Hematopoietic multipotent progenitor cell treated with erythropoietin and hydrocortisone succinate and interleukin-3 and kit ligand, for 4 days (in vitro differentiated cells): ENCODE data around the gene TSPAN9.

Source experiments
- DNase-seq: peaks from one replicate; pipeline ENCODE4 v3.0.0-alpha.2; 2015

Gene TSPAN9

DNA sequence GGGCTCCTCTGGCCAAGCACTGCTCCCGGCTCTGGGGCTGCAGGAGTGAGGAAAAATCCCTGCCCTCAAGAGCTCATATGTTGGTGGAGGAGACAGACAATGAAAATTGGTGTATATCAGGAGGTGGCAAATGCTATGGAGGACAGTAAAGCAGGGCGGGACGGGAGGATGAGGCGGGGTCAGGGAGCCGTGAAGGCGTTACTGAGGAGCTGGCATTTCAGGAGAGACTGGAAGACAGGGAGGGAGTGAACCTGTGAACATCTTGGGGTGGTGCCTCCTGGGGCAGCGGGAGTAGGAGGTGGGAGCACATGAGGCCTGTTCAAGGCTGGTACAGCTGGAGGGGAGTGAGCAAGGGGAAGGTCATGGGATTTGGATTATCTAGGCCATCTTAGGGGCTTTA lies 26.6 kb downstream of the TSPAN9 start:
- no peak for DNase-seq

DNA sequence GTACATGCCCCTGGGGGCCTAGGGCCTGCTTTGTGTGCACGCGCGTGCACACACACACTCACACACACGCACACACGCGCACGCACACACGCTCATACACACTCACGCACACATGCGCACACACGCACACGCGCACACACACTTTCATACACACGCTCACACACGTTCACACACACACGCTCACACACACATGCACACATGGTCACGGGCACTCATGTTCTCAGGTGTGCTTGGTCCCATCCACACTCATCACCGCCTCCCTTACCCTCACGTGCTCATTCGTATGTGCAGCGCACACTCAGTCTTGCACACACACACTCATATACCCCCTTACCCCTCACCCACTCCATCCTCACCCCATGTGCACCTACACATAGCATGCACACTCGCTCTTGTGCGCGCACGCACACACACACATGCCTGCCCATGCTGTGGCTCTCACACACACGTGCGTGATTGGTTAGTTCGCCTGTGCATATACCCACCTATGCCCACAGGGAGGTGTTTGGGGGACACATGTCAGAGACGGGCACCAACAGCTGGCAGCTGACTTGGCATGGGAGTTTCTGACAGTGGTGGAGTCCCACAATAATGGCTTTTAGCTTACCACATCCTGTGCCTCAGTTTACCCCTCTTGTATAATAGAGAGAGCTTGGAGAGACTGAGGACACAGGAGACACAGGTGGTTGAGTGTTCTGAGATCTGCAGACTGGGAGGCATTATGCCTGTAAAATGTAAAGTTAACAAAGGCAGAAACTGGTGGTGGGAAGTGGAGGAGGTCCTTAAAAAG lies 28.7 kb downstream of the TSPAN9 start:
- no peak for DNase-seq

DNA sequence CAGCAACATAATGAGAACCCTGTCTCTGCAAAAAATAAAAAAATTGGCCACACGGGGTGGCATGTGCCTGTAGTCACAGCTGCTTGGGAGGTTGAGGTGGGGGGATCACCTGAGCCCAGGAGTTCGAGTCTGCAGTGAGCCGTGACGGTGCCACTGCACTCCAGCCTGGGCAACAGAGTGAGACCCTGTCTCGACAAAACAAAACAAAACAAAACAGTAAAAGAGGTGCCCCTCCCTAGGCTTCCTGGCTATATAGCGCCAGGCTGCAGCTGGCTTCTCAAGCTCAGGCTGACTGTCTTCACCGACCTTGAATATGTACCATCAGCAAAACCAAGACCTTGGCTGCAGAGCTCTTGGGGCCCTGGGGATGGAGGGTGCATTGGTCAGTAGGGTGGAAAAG lies 29.4 kb downstream of the TSPAN9 start:
- DNase-seq: no peak

DNA sequence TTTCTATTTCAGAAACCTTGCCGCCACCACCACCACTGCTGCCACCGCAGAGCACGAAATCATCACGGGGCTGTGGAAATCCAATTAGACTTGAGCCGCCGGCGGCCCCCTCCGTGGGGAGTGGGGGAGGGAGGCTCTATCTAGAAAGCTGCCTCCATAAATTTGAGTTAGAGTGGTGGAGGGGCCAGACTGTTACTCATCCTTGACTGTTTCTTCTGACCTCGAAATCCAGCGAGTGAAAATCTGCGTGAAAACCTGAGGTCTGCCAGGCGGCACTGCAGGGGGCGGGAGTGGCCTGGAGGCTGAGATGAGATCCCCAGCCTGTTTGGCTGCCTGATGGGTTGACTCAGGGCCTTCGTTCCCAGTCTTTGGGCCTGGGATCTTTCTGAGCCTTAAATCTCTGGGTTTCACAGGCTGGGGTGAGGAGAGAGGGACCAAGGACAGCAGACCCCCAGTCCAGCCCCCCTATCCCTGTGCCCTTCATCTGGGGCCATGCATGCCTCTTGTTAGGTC lies 29.9 kb downstream of the TSPAN9 start:
- no peak for DNase-seq

DNA sequence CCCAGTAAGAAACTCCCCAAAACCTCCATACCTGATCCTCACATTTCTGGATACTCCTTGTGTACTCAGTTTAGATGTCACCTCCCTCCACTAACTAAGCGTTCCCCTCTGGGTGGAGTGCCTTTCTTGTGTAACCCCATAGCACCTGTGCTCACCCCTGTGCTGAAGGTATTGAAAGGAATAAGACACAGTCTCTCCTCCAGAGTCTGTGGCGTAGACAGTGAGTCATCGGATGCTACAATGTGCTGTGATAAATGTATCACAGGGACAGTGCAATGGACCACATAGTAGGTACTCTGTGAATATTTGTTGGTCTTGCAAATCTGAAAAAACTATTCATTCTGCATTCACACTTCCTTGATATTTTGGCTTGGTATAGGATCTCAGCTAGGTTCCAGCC lies 30.8 kb downstream of the TSPAN9 start:
- DNase-seq: no peak

DNA sequence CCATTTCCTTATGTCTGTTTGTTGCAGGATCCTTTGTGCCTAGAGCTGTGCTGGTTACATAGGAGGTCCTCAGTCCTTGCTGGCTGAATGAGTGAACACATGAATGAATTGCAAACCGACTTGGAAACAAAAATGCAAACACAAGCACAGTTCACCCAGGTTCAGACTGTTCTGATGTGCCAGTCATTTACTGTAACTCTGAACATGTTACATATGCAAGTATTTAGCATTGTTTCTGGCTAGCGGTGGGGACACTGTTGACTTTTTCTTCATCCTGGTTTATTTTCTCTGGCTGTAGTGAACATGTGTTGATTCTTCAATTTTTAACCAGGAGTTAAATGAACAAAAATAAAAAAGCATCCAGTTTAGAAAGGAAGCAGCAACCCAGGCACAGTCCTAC lies 33.4 kb downstream of the TSPAN9 start:
- DNase-seq: no peak

DNA sequence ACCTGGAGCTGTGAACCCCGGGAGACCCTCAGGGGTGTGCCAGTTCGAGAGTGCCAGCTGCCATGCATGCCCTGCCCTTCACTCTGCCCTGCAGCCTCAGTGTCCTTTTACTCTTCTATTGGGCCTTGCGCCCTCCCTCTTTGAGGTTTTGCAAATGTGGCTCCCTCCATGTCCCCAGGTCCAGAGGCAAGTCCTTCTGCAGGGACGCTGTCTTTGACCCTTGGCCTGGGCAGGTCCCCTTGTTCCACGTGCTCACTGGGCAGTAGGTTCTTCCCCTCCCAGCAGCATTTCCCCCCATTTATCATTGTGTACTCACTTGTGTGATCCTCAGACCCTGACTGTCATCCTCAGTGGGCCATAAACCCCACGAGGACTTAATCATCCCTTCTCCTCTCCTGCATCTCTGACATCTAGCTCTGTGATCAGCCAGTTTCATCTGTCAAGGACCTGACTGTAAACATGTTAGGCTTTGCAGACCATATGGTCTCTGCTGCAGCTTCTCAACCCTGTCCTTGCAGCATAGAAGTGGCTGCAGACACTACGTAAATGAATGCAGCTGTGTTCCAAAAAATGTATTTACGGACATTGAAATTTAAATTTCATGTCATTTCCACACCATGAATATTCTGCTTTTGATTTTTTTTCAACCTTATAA lies 36.6 kb downstream of the TSPAN9 start:
- DNase-seq: no peak

DNA sequence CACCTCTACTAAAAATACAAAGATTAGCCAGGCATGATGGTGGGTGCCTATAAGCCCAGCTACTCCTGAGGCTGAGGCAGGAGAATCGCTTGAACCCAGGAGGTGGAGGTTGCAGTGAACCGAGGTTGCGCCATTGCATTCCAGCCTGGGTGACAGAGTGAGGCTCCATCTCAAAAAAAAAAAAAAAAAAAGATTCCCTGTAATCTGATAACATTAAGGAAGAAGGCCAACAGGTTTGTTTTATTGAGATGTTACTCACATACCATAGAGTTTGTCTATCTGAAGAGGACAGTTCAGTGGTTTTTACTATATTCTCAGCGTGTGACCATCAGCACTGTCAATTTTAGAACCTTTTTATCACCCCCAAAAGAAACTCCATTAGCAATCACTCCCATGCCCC lies 37.5 kb downstream of the TSPAN9 start:
- no peak for DNase-seq

DNA sequence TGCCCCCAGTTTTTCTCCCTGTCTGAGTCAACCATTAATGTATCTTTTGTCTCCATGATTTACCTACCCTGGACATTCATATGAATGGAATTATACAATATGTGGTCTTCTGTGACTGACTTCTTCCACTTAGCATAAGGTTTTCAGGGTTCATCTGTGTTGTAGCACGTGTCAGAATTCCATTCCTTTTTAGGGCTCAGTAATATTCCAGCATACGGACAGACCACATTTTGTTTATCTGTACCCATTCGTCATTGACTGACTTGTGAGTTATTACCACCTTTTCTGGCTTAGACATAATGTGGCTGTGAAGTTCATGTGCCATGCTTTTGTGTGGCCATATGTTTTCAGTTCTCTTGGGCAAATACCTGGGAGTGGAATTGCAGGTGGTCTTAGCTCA lies 37.9 kb downstream of the TSPAN9 start:
- DNase-seq: no peak

DNA sequence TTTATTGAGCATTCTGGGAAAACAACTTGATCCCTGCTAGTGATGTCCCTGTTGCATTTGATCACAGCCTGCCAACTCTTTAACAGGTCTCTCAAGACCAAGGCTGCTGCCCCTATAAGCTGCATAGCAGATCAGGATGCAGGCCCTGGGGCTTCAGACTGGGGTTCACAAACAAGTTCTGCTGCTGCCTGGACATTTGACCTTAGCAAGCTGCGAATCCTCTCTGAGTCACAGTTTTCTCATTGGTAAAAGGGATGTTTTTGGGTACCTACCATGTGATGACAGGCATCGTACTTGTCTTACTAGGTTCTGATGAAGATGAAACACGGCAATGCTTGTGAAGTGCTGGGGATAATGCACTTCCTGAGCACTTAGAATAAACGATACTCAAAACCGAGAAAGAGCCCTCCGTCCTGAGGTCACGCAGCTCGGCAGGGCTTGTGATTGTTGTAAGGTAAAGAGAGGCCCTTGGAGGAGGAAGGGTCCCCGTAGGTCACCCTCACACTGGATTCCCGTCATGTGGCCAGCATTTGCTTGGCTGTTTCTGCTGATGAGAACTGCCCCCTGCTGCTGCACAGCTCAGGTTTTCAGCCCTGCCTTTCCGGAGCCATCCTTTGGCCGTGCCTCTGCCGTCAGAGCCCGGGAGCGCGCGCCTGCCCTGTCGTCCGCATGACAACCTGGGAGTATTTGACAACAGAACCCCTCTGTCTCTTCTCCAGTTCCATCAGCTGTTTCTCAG lies 39.1 kb downstream of the TSPAN9 start:
- no peak for DNase-seq

DNA sequence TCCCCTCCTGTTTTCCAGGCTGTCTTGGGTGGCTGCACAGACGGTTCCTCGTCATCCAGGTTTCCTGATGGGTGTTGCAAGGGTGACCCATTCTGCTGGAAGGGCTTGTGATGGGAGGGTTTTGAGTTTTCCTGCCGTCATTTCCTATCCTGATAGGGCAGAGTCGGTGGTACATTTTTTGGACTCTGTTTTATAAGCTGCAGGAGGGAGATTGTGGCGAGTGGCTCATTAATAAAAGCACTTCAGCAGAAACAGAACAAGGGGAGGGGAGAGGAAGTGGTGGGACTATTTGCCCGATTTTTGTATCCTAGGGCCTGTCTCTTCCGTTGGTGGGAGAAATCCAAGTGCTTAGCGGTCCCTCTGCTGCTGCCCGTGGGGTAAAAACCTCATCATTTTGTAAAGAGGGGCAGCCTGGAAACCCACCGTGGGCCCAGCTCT lies 40.0 kb downstream of the TSPAN9 start:
- DNase-seq: peak; percentile 59

DNA sequence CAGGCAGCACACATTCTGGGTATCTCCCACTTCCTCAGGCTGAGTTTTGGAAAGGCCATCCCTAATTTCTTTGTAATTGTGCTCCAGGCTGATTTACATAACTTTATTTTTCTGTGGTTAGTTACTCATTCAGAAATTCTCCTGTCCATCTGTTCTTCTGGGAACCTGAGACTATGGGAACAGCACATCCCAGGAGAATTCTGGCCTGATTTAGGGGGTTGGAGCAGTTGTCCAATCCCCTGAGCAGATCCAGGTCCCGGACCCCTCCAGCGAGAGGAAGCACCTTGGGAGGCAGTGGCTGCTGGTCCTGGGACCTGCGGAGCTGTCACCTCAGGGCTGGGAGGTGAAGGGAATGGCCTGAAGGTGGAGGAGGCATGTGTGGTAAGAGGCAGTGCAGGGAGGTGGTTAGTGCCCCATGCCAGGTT lies 40.4 kb downstream of the TSPAN9 start:
- no peak for DNase-seq

DNA sequence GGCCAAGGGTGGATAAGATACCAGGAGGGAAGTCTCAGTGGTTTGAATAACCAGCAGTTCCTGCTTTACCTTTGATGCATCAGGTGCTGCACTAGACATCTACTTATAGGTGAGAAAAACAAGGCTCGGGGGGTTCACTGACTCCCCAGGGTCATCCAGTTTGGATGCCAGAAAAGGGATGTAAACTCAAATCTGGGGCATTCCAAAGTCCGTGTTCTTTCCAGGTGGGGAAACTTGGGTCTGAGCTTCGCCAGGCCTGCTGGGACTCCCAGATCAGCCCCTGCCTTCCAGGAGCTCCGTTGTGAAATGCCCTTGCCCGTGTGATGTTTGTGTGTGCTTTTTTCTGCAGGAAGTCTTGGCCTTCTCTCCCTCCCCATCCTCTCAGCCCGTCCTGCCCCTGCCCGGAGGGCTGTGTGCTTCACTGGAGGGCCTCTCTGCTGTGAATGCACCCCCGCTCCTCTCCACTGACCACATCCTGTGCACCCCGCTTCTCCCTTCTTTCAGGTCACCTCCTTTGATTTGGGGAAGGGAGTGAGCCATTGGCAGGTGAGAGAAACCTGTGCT lies 42.1 kb downstream of the TSPAN9 start:
- no peak for DNase-seq

DNA sequence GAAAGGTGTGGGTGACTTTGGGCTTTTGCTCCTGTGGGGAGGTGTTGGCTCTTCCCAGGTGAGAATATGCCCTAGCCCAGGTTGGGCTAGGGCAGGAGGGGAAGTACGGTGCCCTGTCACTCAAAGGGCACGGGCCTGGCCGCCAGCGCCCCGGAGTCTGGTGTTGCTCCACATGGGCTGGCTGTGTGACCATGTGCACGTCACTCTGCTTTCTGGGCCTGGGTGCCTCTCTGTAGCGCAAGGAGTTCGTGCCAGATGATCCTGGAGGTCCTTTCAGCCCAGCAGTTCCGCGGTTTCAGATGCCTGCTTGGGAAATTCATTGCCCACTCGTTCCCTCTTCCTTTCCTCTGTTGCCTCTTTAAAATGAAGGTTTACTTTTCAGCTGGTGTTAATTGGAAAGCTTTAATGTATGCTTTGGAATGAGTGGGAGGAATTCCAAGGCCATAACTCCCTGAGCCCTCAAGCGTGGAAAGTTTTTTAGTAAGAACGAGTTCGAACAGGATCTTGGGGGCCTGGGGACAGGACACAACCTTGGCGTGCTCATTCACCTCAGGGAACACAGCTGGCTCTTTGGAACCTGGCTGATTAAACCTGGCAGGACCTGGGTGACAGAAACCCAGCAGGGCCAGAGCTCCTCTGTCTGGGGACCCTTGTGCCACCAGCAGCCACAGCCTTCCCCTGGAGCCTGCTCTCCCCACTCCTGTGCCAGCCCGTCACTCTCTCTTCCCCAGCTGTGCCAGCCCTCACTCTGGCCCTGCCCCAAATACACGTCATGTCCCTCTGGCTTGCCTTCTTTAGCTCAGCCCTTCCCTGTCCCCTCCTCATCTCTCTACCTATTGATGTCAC lies 42.8 kb downstream of the TSPAN9 start:
- no peak for DNase-seq

DNA sequence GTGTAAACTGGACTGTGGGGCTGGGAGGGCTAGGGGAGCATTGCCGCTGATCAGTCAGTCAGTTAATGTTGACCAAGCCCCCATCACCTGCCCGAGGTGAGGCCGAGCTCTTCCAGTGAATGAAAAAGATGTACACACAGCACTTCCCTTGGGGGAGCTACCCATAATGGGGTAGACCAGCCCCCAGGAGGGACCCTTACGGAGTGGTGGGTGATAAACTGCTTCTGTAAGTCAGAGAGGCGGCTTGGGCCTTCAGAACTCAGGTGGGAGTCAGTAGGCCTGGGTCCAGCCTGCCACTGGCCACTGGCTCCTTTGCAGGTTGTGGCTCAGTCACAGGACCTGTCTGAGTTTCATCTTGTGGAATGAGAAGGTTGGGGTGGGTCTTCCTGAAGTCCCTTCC lies 43.5 kb downstream of the TSPAN9 start:
- DNase-seq: no peak

DNA sequence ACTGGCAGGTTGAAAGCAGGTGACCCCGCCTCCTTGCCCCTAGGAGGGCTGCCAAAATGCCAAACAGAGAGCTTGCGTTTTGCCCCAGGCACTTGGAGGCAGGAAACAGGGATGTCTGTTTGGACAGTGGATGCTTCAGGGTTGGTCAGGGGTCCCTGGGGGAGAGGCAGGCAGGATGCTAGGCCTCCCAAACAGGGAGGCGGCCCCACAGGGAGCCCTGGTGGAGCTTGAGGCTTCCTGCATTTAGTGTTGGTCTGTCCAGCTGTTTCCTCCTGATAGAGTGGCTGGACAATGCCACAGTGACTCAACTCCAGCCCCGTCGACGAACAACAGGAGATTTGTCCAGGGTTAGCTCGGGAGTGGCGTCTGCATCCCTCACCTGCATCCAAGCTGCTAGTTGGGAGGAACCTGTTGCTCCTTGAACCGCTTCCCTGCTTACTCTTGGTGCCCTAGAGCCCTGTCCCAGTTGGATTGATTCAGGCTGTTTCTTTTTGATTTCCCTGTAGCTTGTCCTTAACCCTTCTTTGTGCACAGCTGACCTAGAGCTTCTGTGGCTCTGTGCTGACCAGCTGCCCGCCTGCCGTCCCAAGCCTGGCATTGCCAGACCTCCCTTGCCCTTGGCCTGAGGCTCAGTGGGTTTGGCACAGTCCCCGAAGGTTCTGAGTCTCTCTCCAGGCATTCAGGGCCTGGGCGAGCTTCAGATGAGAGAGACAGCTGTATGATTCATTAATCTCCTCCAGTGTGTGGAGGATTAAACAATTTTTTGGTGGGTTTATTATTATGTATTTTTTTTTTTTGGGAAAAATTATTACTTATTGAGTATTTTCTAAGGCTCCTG lies 45.9 kb downstream of the TSPAN9 start:
- peak; percentile 46 for DNase-seq

DNA sequence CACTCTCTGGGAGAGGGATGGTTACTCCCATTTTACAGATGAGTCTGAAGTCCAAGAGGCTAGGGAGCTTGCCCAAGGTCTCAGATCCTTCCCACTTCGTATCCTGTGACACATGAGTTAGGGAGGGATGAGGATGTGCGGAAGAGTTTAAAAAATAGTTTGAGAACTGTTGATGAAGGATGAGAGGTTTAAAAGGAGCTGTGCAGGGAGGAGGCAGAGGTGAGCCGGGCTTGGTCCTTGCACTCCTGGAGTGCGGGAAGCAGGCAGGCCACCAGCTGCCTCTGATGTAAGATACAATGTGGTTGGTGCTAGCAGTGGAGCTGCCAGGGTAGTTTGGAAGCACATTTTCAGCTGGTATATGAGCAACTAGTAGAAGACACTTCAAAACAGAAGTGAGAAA lies 46.5 kb downstream of the TSPAN9 start:
- DNase-seq: no peak

DNA sequence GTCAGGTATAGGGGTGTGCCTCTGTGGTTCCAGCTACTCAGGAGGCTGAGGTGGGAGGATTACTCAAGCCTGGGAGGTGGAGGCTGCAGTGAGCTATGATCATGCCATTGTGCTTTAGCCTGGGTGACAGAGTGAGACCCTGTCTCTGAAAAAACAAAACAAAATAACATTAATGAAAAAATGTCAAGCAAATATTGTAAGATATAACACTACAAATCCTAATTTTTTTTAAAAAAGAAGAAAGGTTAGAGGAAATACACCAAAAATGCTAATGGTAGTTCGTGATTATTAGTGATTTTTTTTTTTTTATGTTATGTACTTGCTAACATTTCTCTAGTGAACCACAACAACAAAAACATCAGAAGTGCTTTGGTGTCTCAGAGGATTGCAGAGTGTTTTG lies 47.7 kb downstream of the TSPAN9 start:
- no peak for DNase-seq

DNA sequence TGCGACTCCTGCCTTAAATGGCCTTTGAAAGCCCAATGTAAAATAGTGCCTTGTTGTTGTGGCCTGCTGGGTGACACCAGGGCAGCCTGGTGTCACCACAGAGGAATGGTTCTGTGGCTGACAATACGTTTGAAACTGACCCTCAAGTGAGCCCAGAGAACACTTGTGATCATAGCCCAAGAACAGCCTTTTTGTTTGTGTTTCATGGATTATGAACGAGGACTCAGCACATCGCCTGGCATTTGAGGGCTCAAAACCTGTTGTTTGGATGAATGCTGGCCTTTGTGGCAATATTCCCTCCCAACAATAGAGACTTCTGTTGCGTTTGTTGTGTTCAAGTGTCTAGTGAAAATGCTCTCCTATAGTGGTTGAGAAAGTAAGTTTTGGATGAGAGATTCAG lies 48.5 kb downstream of the TSPAN9 start:
- DNase-seq: no peak

DNA sequence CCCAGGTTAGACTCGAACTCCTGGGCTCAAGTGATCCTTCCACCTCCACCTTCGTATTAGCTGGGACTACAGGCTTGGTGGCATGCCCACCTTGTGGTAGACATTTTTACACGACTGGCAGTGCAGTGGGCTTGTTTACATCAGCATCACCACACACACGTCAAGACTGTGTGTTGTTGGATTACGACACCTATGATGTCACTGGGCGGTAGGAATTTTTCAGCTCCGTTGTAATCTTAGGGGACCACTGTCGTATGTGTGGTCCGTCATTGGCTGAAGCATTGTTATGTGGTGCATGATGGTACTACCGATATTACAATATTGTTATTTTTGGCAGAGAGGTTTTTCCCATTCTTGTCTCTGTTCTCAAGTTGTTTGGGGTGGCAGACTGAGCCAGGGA lies 50.7 kb downstream of the TSPAN9 start:
- DNase-seq: no peak

DNA sequence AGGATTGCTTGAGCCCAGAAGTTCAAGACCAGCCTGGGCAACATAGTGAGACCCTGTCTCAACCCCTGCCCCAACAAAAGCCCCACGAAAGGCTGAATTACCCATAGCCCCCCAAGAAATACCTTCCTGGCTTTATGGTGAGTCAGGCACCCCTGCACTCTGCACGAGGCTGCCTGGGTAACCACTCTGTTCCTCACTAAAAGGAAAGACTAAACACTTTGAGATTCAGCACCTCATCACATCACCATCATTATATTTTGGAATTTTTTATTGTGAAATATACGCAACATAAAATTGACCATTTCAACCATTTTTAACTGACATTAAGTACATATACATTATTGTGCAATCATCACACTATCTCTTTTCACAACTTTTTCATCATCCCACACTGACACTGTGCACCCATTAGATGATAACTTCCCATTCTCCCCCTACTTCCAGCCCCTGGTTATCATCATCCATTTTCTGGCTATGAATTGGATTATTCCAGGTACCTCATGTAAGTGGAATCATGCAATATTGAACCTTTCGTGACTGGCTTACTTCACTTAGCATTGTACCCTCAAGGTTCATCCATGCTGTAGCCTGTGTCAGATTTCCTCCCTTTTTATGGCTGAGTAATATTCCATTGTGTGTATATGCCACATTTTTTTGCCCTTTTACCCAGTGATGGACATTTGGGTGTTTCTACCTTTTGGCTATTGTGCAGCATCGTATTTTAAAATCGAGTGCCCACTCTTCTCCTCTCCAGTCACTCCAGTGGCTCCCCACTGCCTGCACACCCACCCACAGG lies 51.5 kb downstream of the TSPAN9 start:
- no peak for DNase-seq
